Upper lobe of left lung (tissue), 6 donors: ENCODE results near the gene CACNA1D. TPM values are rescaled to one million over a fixed set of nuclear protein-coding genes. Genes with fewer than 3 reads are reported as not detected.
"Not testable (repeated sequence)": the region's sequence is repeated elsewhere in the genome, so short reads cannot be mapped to it uniquely, and the experiment has no call there.

Source experiments
- ATAC-seq, 2 donors: fragments of 200-7000 bp; cut with Tn5 transposase; one replicate each; pipeline ENCODE4 v1.9.1; 2022; ENCODE audit warnings: mild to moderate bottlenecking in 2 of 2, moderate library complexity in 2 of 2; ENCODE audit not compliant: low FRiP score in 2 of 2
- DNase-seq, 2 donors: peaks; one replicate each; pipeline ENCODE4 v3.0.0-alpha.2; 2019 to 2020
- H3K27ac ChIP-seq, 4 donors: fragments of 200-600 bp; sonication (generic); one replicate each; pipeline ENCODE4 v1.5.1; 2016 to 2019
- H3K27me3 ChIP-seq, 4 donors: fragments of 200-600 bp; sonication (generic); one replicate each; pipeline ENCODE4 v1.5.1; 2017 to 2019
- H3K36me3 ChIP-seq, 4 donors: fragments of 200-600 bp; sonication (generic); one replicate each; pipeline ENCODE4 v1.5.1; 2016 to 2019
- H3K4me1 ChIP-seq, 4 donors: fragments of 200-600 bp; sonication (generic); one replicate each; pipeline ENCODE4 v1.5.1; 2018 to 2019
- H3K4me3 ChIP-seq, 4 donors: fragments of 200-600 bp; sonication (generic); one replicate each; pipeline ENCODE4 v1.5.1; 2017 to 2019; ENCODE audit warnings: mild to moderate bottlenecking in 2 of 4, moderate library complexity in 1 of 4
- H3K9me3 ChIP-seq, 4 donors: fragments of 200-600 bp; sonication (generic); one replicate each; pipeline ENCODE4 v1.5.1; 2018 to 2019
- EP300 ChIP-seq, 4 donors: sonication (generic); formaldehyde crosslinking; IDR thresholded peaks; one replicate each; pipeline ENCODE4 v1.5.1; 2017; ENCODE audit warnings: antibody characterized with exemption in 4 of 4, control low read depth in 2 of 4
- POLR2A ChIP-seq, 4 donors: fragments of 450-650 bp; IDR thresholded peaks; one replicate each; pipeline ENCODE4 v1.5.1; 2016 to 2017; ENCODE audit warnings: antibody characterized with exemption in 4 of 4, mild to moderate bottlenecking in 2 of 4
- POLR2AphosphoS5 ChIP-seq, 2 donors: sonication (generic); formaldehyde crosslinking; IDR thresholded peaks; one replicate each; pipeline ENCODE4 v1.5.1; 2017; ENCODE audit warnings: antibody characterized with exemption in 2 of 2
- WGBS, 2 donors: methylation state at CpG; one replicate each; pipeline ENCODE4 v1.1.5; 2017 to 2018; 5-methylcytosine and 5-hydroxymethylcytosine counted together
- total RNA-seq, 6 donors: library from RNA; depleted of rRNA in 4 of 6; stranded (reverse); fragments of >200 nt in 4 of 6; gene quantifications; one replicate each; pipeline versions ENCODE4 v1.1.0 to v1.2.1, GENCODE V29; 2016 to 2021
- TF ChIP-seq, protein P1 (sequence below), 6 experiments: fragments of 450-650 bp in 4 of 6; fragments of 200-600 bp in 2 of 6; sonication (generic) in 2 of 6; IDR thresholded peaks; one replicate each; pipeline ENCODE4 v1.5.1; 2016 to 2019; ENCODE audit warnings: antibody characterized with exemption in 6 of 6
- donor health status: DM: no; HTN: no; CAD: no; lungs with moderate emphysema.
- donor health status: DM: no; HTN: yes; CAD: no; lungs with severe emphysema.

CACNA1D gene
- total RNA-seq, 6 donors from 2014 or later: 17.2 to 221 (median 30.2) TPM

DNA sequence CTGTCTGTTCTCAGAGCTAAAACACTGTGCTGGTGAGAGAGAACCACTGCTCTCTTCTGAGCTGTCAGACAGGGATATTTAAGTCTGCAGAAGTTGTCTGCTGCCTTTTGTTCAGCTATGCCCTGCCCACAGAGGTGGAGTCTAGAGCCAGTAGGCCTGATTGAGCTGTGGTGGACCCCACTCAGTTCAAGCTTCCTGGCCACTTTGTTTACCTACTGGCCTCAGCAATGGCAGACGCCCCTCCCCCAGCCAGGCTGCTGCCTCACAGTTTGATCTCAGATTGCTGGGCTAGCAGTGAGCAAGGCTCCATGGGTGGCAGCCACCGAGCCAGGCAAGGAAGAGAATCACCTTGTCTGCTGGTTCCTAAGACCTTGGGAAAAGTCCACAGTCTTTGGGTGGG lies 21.0 kb upstream of the CACNA1D start:
- no peak overlapping the region for H3K27ac ChIP-seq
- H3K9me3 ChIP-seq: no peaks in the 10 kb centered on the region
- H3K4me3 ChIP-seq: no peak overlapping the region
- TF ChIP-seq EP300 (IDR thresholded peaks at IDR 0.05) (no peak), POLR2A (IDR thresholded peaks at IDR 0.05) (no peak)
- TF ChIP-seq, protein P1, sequence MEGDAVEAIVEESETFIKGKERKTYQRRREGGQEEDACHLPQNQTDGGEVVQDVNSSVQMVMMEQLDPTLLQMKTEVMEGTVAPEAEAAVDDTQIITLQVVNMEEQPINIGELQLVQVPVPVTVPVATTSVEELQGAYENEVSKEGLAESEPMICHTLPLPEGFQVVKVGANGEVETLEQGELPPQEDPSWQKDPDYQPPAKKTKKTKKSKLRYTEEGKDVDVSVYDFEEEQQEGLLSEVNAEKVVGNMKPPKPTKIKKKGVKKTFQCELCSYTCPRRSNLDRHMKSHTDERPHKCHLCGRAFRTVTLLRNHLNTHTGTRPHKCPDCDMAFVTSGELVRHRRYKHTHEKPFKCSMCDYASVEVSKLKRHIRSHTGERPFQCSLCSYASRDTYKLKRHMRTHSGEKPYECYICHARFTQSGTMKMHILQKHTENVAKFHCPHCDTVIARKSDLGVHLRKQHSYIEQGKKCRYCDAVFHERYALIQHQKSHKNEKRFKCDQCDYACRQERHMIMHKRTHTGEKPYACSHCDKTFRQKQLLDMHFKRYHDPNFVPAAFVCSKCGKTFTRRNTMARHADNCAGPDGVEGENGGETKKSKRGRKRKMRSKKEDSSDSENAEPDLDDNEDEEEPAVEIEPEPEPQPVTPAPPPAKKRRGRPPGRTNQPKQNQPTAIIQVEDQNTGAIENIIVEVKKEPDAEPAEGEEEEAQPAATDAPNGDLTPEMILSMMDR (IDR thresholded peaks at IDR 0.05): no peak
- WGBS, 2 donors: 77% methylated on average over 2 of the region's 2 CpGs; no CpG with 5 or more reads in 1 of the 2 donors
- no peak for ATAC-seq
- no peak for DNase-seq
- no peaks in the 10 kb centered on the region for H3K36me3 ChIP-seq
- H3K4me1 ChIP-seq: no peaks in the 10 kb centered on the region
- no peaks in the 10 kb centered on the region for H3K27me3 ChIP-seq

- 95 to 100% methylated on average over 3 of the region's 3 CpGs for WGBS, 2 donors
- not testable (repeated sequence) for H3K4me1 ChIP-seq, H3K4me3 ChIP-seq, H3K36me3 ChIP-seq, ATAC-seq, DNase-seq, H3K27me3 ChIP-seq, H3K9me3 ChIP-seq, H3K27ac ChIP-seq
These were observed 18.0 kb upstream of the CACNA1D start for GRCh38 chr3:53476372-53476771.

DNA sequence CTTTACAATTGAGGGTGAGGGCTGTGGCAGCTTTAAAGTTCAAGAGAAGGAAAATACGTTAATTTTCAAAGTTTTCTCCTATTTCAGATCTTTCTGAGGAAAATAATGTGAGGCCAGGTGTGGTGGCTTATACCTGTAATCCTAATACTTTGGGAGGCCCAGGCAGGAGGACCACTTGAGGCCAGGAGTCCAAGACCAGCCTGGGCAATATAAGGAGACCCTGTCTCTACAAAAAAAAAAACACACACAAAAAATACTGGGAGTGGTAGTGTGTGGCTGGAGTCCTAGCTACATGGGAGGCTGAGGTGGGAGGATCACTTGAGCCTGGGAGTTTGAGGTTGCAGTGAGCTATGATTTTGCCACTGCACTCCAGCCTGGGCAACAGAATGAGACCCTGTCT lies 16.7 kb upstream of the CACNA1D start:
- not testable (repeated sequence) for ATAC-seq, H3K9me3 ChIP-seq, DNase-seq, H3K36me3 ChIP-seq, H3K27me3 ChIP-seq, H3K27ac ChIP-seq, H3K4me3 ChIP-seq, H3K4me1 ChIP-seq
- WGBS, 2 donors: 57 to 82% methylated on average over 1 of the region's 1 CpG

DNA sequence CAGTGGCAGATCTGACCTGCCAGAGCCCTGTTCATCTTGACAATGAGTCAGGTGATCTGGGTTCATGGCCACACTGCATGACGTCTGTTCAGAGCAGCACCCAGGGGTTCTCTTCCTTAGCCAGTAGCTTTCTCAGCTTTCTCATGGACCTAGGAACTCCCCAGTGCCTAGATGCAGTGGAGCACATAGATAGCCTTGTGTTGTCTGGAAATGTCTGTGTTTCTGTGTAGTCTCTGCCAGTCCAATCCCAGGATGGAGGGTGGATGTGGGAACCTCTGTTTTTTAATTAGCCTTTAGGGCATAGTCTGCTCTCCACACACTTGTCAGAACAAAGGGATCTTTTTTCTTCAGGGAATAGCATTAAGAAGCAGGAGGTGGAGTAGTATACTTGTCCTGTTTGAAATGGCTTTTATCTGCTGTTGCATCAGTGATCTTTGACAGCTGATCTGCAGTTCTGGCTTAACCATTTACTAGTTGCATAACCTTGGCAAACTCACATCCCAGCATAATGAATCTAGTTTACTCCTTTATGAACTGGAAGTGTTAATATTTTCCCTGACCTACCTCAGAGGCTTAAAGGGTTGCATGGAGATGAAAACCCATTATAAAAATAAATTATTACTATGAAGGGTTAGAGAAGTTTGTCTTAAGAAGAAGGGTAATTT lies 16.1 kb upstream of the CACNA1D start:
- H3K4me3 ChIP-seq: no peak overlapping the region
- 55 to 67% methylated on average over 1 of the region's 1 CpG for WGBS, 2 donors
- no peak overlapping the region for H3K27ac ChIP-seq
- no peaks in the 10 kb centered on the region for H3K36me3 ChIP-seq
- H3K4me1 ChIP-seq: no peaks in the 10 kb centered on the region
- H3K9me3 ChIP-seq: no peaks in the 10 kb centered on the region
- no peak for TF ChIP-seq POLR2AphosphoS5 (IDR thresholded peaks at IDR 0.05)
- no peak for TF ChIP-seq EP300 (IDR thresholded peaks at IDR 0.05)
- TF ChIP-seq, protein P1 (IDR thresholded peaks at IDR 0.05): no peak
- no peak for TF ChIP-seq POLR2A (IDR thresholded peaks at IDR 0.05)
- no peaks in the 10 kb centered on the region for H3K27me3 ChIP-seq
- DNase-seq: no peak
- ATAC-seq: no peak

DNA sequence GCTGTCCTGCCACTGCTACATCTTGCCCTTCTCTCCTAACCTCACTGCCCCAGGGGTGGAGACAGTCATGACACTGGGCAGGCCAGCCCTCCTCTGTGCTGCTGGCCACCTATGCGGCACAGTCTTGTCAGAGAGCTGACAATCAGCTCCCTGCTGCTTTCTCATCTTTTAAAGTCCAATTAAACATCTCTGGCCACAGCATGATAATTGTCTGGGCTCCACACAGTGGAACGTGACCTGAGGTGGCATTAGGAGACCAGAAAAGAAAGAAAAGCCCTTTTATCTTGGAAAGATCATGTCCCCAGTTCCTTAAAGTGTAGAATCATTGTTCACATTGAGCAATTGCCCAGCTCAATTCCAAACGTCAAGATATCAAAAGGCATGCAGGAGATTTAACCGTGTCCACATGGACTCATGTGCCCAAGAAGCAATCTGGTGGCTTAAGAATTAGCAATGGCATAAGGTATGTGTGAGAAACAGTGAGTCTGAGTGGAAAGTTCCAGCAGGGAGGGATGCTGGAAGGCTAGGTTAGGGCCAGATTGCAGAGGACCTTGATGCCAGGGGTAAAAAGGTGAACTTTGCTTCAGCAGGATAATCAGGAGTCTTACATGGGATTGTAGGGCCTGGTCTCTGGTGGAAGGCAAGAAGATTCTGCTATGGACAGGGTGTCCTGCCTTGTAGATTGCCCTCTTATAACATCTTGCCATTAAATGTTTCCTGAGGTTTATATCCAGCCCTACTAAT lies 15.3 kb upstream of the CACNA1D start:
- no peaks in the 10 kb centered on the region for H3K4me1 ChIP-seq
- H3K9me3 ChIP-seq: no peaks in the 10 kb centered on the region
- 56 to 75% methylated on average over 4 of the region's 4 CpGs for WGBS, 2 donors
- no peaks in the 10 kb centered on the region for H3K27me3 ChIP-seq
- no peaks in the 10 kb centered on the region for H3K36me3 ChIP-seq
- DNase-seq (no peak), ATAC-seq (no peak)
- no peak overlapping the region for H3K27ac ChIP-seq
- TF ChIP-seq, protein P1 (IDR thresholded peaks at IDR 0.05): no peak
- TF ChIP-seq POLR2A (IDR thresholded peaks at IDR 0.05): no peak
- TF ChIP-seq EP300 (IDR thresholded peaks at IDR 0.05): no peak
- TF ChIP-seq POLR2AphosphoS5 (IDR thresholded peaks at IDR 0.05): no peak
- H3K4me3 ChIP-seq: no peak overlapping the region

DNA sequence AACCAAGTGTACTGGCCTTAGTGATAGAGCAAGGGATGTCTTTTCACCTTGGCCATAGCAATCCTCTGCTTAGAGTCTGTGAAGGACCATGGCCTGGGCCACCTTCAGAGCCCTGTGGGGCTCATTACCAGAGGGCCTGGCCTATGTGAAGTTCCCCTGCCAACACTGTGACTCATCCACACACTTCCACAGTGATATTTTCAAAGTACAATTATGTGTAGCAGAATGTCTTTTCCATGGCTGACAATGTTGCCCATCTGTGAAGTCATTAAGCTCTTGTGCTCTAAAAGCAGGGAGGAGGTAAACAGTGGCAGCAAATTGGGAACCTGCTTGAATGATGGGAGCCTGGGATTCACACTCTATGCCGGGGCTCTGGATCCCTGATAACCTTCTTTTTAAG lies 12.2 kb upstream of the CACNA1D start:
- 81 to 91% methylated on average over 1 of the region's 1 CpG for WGBS, 2 donors
- H3K9me3 ChIP-seq: no peaks in the 10 kb centered on the region
- TF ChIP-seq, protein P1 (IDR thresholded peaks at IDR 0.05): no peak
- no peak for TF ChIP-seq POLR2AphosphoS5 (IDR thresholded peaks at IDR 0.05)
- no peak for TF ChIP-seq POLR2A (IDR thresholded peaks at IDR 0.05)
- no peak overlapping the region for H3K4me3 ChIP-seq
- no peak overlapping the region for H3K27ac ChIP-seq
- H3K4me1 ChIP-seq: no peaks in the 10 kb centered on the region
- DNase-seq (no peak), ATAC-seq (no peak)
- H3K36me3 ChIP-seq: no peaks in the 10 kb centered on the region
- H3K27me3 ChIP-seq: no peaks in the 10 kb centered on the region
